ENCODE results near the gene RALGPS1. TPM values are rescaled to one million over a fixed set of nuclear protein-coding genes. Genes with fewer than 3 reads are reported as not detected.
A peak's percentile ranks its signal among the peaks of the same experiment; 100 is the strongest.

The RALGPS1 gene
- total RNA-seq, 1 donor from 2014 or later, result 30.7 TPM

GRCh38 chr9:127201071-127201541, 286.5 kb downstream of the RALGPS1 start:
- H3K27ac Mint-ChIP-seq, result no peak overlapping the region
- no peak overlapping the region for H2AFZ ChIP-seq (replicated peaks)
- H3K36me3 ChIP-seq, result no peaks in the 10 kb centered on the region

GRCh38 chr9:127201731-127202130, 287.1 kb downstream of the RALGPS1 start:
- no peak overlapping the region for H3K27ac ChIP-seq
- no peaks in the 10 kb centered on the region for H4K20me1 ChIP-seq (ENCODE audit: low read depth)
- no peak overlapping the region for H3K9ac ChIP-seq
- H3K4me1 Mint-ChIP-seq, result peaks cover 2% of the 10 kb centered on the region
- no peaks in the 10 kb centered on the region for H3K36me3 ChIP-seq
- H3K4me3 Mint-ChIP-seq, result no peak overlapping the region
- H3K4me3 ChIP-seq, result no peak overlapping the region
- peaks cover 2% of the 10 kb centered on the region for H3K27me3 Mint-ChIP-seq (ENCODE audit: insufficient read depth, low read depth)
- H3K79me2 ChIP-seq (ENCODE audit: low read depth), result no peaks in the 10 kb centered on the region
- H3F3A ChIP-seq (ENCODE audit: low read depth), result no peaks in the 10 kb centered on the region
- no peaks in the 10 kb centered on the region for H3K27me3 ChIP-seq
- H3K9me3 Mint-ChIP-seq, result no peaks in the 10 kb centered on the region
- H2AFZ ChIP-seq (replicated peaks), result no peak overlapping the region
- H3K27ac Mint-ChIP-seq, result no peak overlapping the region
- no peak for TF ChIP-seq EZH2phosphoT487 (IDR thresholded peaks at IDR 0.05)
- TF ChIP-seq, protein P1, sequence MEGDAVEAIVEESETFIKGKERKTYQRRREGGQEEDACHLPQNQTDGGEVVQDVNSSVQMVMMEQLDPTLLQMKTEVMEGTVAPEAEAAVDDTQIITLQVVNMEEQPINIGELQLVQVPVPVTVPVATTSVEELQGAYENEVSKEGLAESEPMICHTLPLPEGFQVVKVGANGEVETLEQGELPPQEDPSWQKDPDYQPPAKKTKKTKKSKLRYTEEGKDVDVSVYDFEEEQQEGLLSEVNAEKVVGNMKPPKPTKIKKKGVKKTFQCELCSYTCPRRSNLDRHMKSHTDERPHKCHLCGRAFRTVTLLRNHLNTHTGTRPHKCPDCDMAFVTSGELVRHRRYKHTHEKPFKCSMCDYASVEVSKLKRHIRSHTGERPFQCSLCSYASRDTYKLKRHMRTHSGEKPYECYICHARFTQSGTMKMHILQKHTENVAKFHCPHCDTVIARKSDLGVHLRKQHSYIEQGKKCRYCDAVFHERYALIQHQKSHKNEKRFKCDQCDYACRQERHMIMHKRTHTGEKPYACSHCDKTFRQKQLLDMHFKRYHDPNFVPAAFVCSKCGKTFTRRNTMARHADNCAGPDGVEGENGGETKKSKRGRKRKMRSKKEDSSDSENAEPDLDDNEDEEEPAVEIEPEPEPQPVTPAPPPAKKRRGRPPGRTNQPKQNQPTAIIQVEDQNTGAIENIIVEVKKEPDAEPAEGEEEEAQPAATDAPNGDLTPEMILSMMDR (IDR thresholded peaks at IDR 0.05), result no peak
- no peak for TF ChIP-seq EZH2 (IDR thresholded peaks at IDR 0.05)
- no peak overlapping the region for H3K4me2 ChIP-seq
- H3K36me3 Mint-ChIP-seq, result no peaks in the 10 kb centered on the region
- DNase-seq (ENCODE audit: low spot score), result no peak
- H3K4me1 ChIP-seq, result peaks cover 5% of the 10 kb centered on the region
- H3K9me3 ChIP-seq (ENCODE audit: low read depth), result no peaks in the 10 kb centered on the region

More at GRCh38 chr9:127201071-127201541, 286.5 kb downstream of the RALGPS1 start:
- H3K27ac ChIP-seq, result no peak overlapping the region
- H3F3A ChIP-seq (ENCODE audit: low read depth), result no peaks in the 10 kb centered on the region
- H3K4me1 ChIP-seq, result peaks cover 5% of the 10 kb centered on the region
- H3K27me3 ChIP-seq, result no peaks in the 10 kb centered on the region
- TF ChIP-seq EZH2 (IDR thresholded peaks at IDR 0.05) (no peak), EZH2phosphoT487 (IDR thresholded peaks at IDR 0.05) (no peak)
- TF ChIP-seq, protein P1 (IDR thresholded peaks at IDR 0.05), result no peak
- no peak for DNase-seq (ENCODE audit: low spot score)
- no peaks in the 10 kb centered on the region for H3K79me2 ChIP-seq (ENCODE audit: low read depth)
- no peak overlapping the region for H3K4me2 ChIP-seq
- Mint-ChIP-seq H3K36me3 (no peaks in the 10 kb centered on the region), H3K27me3 (ENCODE audit: insufficient read depth, low read depth) (peaks cover 2% of the 10 kb centered on the region), H3K4me1 (peaks cover 2% of the 10 kb centered on the region), H3K9me3 (no peaks in the 10 kb centered on the region), H3K4me3 (no peak overlapping the region)
- no peaks in the 10 kb centered on the region for H3K9me3 ChIP-seq (ENCODE audit: low read depth)
- H3K4me3 ChIP-seq, result no peak overlapping the region
- H3K9ac ChIP-seq, result no peak overlapping the region
- H4K20me1 ChIP-seq (ENCODE audit: low read depth), result no peaks in the 10 kb centered on the region

DNA sequence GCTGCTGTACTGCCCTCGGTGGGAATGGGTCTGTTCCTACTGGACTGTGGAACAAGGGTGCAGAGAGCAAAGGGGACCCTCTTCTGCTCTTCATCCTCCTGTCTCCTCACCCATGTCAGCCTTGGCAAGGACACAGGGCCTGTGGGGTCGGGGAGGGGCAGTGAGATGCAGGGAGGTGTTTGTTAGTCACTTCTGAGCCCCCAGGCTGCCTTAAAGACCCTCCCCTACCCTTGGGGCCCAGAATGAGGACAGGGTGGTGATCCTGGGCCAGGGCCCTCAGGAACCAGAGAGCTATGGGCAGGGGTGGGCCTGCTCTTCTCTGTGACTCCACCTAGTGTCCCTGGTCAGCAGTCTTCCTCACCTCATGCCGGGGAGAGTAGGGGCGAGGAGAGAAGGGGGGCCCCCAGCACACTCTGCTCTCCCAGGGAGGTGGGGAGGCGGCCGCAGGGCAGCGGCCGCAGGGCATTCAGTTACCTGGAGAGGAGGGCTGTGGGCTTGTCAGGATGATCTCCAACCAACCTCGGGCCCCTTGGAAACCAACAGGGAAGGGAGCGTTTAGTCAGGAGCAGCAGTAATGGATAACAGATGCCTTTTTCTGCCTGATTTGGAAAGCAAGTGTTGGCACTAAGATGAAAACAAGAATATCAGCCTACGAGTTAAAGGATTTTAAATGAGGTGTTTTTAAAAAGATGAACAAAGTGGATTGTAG, 288.0 kb downstream of the RALGPS1 start:
- TF ChIP-seq EZH2 (IDR thresholded peaks at IDR 0.05) (no peak), EZH2phosphoT487 (IDR thresholded peaks at IDR 0.05) (no peak)
- TF ChIP-seq, protein P1 (IDR thresholded peaks at IDR 0.05), result no peak
- no peaks in the 10 kb centered on the region for H3K9me3 Mint-ChIP-seq
- H4K20me1 ChIP-seq (ENCODE audit: low read depth), result no peaks in the 10 kb centered on the region
- peaks cover 5% of the 10 kb centered on the region for H3K4me1 ChIP-seq
- H3K4me1 Mint-ChIP-seq, result peaks cover 2% of the 10 kb centered on the region
- no peaks in the 10 kb centered on the region for H3K79me2 ChIP-seq (ENCODE audit: low read depth)
- no peak overlapping the region for H3K4me2 ChIP-seq
- H3K4me3 Mint-ChIP-seq, result no peak overlapping the region
- H2AFZ ChIP-seq (replicated peaks), result no peak overlapping the region
- H3K36me3 ChIP-seq, result no peaks in the 10 kb centered on the region
- no peaks in the 10 kb centered on the region for H3K9me3 ChIP-seq (ENCODE audit: low read depth)
- H3K9ac ChIP-seq, result no peak overlapping the region
- H3F3A ChIP-seq (ENCODE audit: low read depth), result no peaks in the 10 kb centered on the region
- no peak overlapping the region for H3K27ac ChIP-seq
- no peak overlapping the region for H3K4me3 ChIP-seq
- H3K27me3 ChIP-seq, result no peaks in the 10 kb centered on the region
- H3K27me3 Mint-ChIP-seq (ENCODE audit: insufficient read depth, low read depth), result peaks cover 2% of the 10 kb centered on the region
- DNase-seq (ENCODE audit: low spot score), result no peak
- H3K36me3 Mint-ChIP-seq, result no peaks in the 10 kb centered on the region
- H3K27ac Mint-ChIP-seq, result peak overlapping the region; percentile 46
